HK-2 (cell line): ENCODE data around the gene TERT.
"Not testable (repeated sequence)": the region's sequence is repeated elsewhere in the genome, so short reads cannot be mapped to it uniquely, and the experiment has no call there.

Experiments used
- DNase-seq: peaks from one replicate; pipeline ENCODE4 v3.0.0-alpha.2; 2018; ENCODE audit not compliant: unreplicated experiment

TERT gene

GRCh38 chr5:1278656-1279442 lies 16.0 kb downstream of the TERT start:
- DNase-seq = no peak

- DNase-seq = no peak
These were observed 16.7 kb downstream of the TERT start for GRCh38 chr5:1278216-1278615.

GRCh38 chr5:1277781-1278180 lies 17.1 kb downstream of the TERT start:
- DNase-seq = no peak

GRCh38 chr5:1277331-1277730 lies 17.5 kb downstream of the TERT start:
- no peak for DNase-seq

- DNase-seq = no peak
These were observed 17.9 kb downstream of the TERT start for GRCh38 chr5:1276930-1277329.

GRCh38 chr5:1275397-1276391 lies 19.2 kb downstream of the TERT start:
- not testable (repeated sequence) for DNase-seq

- DNase-seq = no peak
These were observed 20.4 kb downstream of the TERT start for GRCh38 chr5:1274471-1274870.

GRCh38 chr5:1273745-1274144 lies 21.1 kb downstream of the TERT start:
- no peak for DNase-seq

GRCh38 chr5:1272201-1272600 lies 22.7 kb downstream of the TERT start:
- DNase-seq = no peak

GRCh38 chr5:1270933-1271914 lies 23.6 kb downstream of the TERT start:
- no peak for DNase-seq

- no peak for DNase-seq
These were observed 24.4 kb downstream of the TERT start for GRCh38 chr5:1270426-1270825.

- no peak for DNase-seq
These were observed 26.2 kb downstream of the TERT start for GRCh38 chr5:1268666-1269065.

GRCh38 chr5:1268056-1268455 lies 26.8 kb downstream of the TERT start:
- DNase-seq = no peak

GRCh38 chr5:1267464-1267863 lies 27.4 kb downstream of the TERT start:
- DNase-seq = not testable (repeated sequence)

- no peak for DNase-seq
These were observed 28.1 kb downstream of the TERT start for GRCh38 chr5:1266791-1267190.

- no peak for DNase-seq
These were observed 29.1 kb downstream of the TERT start for GRCh38 chr5:1265461-1266455.

GRCh38 chr5:1265026-1265425 lies 29.8 kb downstream of the TERT start:
- no peak for DNase-seq

GRCh38 chr5:1264211-1264610 lies 30.7 kb downstream of the TERT start:
- DNase-seq = no peak

- no peak for DNase-seq
These were observed 32.5 kb downstream of the TERT start for GRCh38 chr5:1262381-1262780.

- no peak for DNase-seq
These were observed 33.2 kb downstream of the TERT start for GRCh38 chr5:1261643-1262042.
